GM21825 (cell line): Measurements from ENCODE around the gene ZSCAN26.

ENCODE experiments used
- ATAC-seq: cut with Tn5 transposase; IDR thresholded peaks from one replicate; pipeline ENCODE4 v1.9.1; 2021; ENCODE audit warnings: mild to moderate bottlenecking, moderate library complexity; ENCODE audit not compliant: unreplicated experiment

Gene ZSCAN26

GRCh38 chr6:28266962-28267694, at the start of gene ZSCAN26:
Gene ZSCAN26, plus strand, starts transcription at chr6:28267143. Its CDS starts 4,777 bp downstream, at chr6:28271920.
- ATAC-seq, result peak; percentile 86

- no peak for ATAC-seq
Measured at GRCh38 chr6:28217890-28218289, 49.1 kb upstream of the ZSCAN26 start.

- peak; percentile 57 for ATAC-seq
Measured at GRCh38 chr6:28218312-28219248, 48.4 kb upstream of the ZSCAN26 start.

- no peak for ATAC-seq
Measured at GRCh38 chr6:28220257-28221133, 46.4 kb upstream of the ZSCAN26 start.

- ATAC-seq, result no peak
Measured at GRCh38 chr6:28224131-28225055, 42.5 kb upstream of the ZSCAN26 start.

GRCh38 chr6:28225056-28225834, 41.7 kb upstream of the ZSCAN26 start, which contains the start of gene ZSCAN9:
Gene ZSCAN9, plus strand, starts transcription at chr6:28225275. Its CDS starts 1,810 bp downstream, at chr6:28227085.
- ATAC-seq, result peak; percentile 81

GRCh38 chr6:28226460-28226859, 40.5 kb upstream of the ZSCAN26 start:
- no peak for ATAC-seq

GRCh38 chr6:28232785-28233184, 34.2 kb upstream of the ZSCAN26 start:
- no peak for ATAC-seq

GRCh38 chr6:28235912-28236452, 31.0 kb upstream of the ZSCAN26 start:
- ATAC-seq, result no peak

GRCh38 chr6:28239636-28240035, 27.3 kb upstream of the ZSCAN26 start:
- ATAC-seq, result no peak

GRCh38 chr6:28240471-28240870, 26.5 kb upstream of the ZSCAN26 start:
- ATAC-seq, result no peak

- no peak for ATAC-seq
Measured at GRCh38 chr6:28243946-28244345, 23.0 kb upstream of the ZSCAN26 start.

- ATAC-seq, result no peak
Measured at GRCh38 chr6:28245206-28245941, 21.6 kb upstream of the ZSCAN26 start.

GRCh38 chr6:28248916-28249315, 18.0 kb upstream of the ZSCAN26 start:
- ATAC-seq, result no peak

- ATAC-seq, result no peak
Measured at GRCh38 chr6:28250747-28251146, 16.2 kb upstream of the ZSCAN26 start.

- peak; percentile 27 for ATAC-seq
Measured at GRCh38 chr6:28251661-28252008, 15.3 kb upstream of the ZSCAN26 start.

- peak; percentile 63 for ATAC-seq
Measured at GRCh38 chr6:28252009-28252975, 14.7 kb upstream of the ZSCAN26 start, which contains the start of gene ZKSCAN4. Gene ZKSCAN4, minus strand, starts transcription at chr6:28252269. Its CDS starts 289 bp downstream, at chr6:28251980.
